Liver (tissue), 3 donors: ENCODE results near the gene ZDHHC5.

Experiments used
- CTCF ChIP-seq: fragments of 150-350 bp; IDR thresholded peaks from 2 replicates; pipeline ENCODE4 v1.5.1; 2017; ENCODE audit warnings: improper control_type of control experiment, low read depth, low read length; ENCODE audit not compliant: missing input control
- SP1 ChIP-seq: IDR thresholded peaks from 2 replicates; pipeline ENCODE4 v1.6.1; 2018; ENCODE audit warnings: antibody characterized with exemption, mild to moderate bottlenecking
- donor health status: healthy.
- donor health status: healthy.

GRCh38 chr11:57711414-57712255, 43.7 kb downstream of the ZDHHC5 start, which contains the start of gene MED19:
- TF ChIP-seq CTCF (no peak), SP1 (no peak)
